HG03025 (cell line): Measurements from ENCODE around the gene MAP1LC3B.
A peak's percentile ranks its signal among the peaks of the same experiment; 100 is the strongest.

Experiments
- ATAC-seq: cut with Tn5 transposase; IDR thresholded peaks from one replicate; pipeline ENCODE4 v1.9.1; 2021; ENCODE audit warnings: mild to moderate bottlenecking, moderate library complexity; ENCODE audit not compliant: unreplicated experiment, low FRiP score

MAP1LC3B gene

GRCh38 chr16:87391950-87392820 lies at the start of gene MAP1LC3B:
Gene MAP1LC3B (plus strand): TSS chr16:87392336. CDS start chr16:87392428, 92 bp downstream.
- peak; percentile 56 for ATAC-seq

DNA sequence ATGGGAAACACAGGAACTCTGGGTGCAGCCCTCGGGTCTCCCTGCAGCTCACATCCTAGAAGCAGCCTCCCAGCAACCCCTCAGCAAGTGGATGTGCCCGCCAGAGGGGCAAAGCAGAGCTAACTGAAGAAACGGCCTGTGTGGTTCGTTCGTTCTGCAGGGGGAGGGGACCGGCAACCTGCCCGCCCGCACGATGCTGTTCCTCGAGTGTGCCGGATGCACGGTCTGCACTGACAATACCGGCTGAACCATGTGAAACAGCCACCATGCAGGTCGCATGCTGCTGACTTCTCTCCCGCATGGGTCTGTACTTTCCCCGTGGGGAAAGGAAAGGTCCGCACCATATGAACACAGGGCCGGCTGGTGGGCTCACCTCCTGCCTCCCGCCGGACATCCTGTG lies 49.6 kb upstream of the MAP1LC3B start:
- ATAC-seq = no peak

GRCh38 chr16:87342978-87343752 lies 49.0 kb upstream of the MAP1LC3B start:
- no peak for ATAC-seq

DNA sequence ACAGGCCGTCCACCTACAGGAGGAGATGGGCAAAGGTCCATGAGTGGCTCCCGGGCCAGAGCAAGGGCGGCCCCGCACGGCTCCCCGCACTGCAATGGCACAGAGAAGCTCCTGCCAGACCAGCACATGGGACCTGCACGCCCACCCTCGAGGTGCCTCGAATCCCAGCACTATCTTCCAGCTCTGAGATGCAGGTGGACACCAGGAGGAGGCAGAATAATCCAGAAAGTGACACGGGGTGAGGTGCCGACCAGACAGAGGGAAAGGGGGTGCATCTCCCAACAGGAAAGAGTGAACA lies 48.4 kb upstream of the MAP1LC3B start:
- ATAC-seq = no peak

DNA sequence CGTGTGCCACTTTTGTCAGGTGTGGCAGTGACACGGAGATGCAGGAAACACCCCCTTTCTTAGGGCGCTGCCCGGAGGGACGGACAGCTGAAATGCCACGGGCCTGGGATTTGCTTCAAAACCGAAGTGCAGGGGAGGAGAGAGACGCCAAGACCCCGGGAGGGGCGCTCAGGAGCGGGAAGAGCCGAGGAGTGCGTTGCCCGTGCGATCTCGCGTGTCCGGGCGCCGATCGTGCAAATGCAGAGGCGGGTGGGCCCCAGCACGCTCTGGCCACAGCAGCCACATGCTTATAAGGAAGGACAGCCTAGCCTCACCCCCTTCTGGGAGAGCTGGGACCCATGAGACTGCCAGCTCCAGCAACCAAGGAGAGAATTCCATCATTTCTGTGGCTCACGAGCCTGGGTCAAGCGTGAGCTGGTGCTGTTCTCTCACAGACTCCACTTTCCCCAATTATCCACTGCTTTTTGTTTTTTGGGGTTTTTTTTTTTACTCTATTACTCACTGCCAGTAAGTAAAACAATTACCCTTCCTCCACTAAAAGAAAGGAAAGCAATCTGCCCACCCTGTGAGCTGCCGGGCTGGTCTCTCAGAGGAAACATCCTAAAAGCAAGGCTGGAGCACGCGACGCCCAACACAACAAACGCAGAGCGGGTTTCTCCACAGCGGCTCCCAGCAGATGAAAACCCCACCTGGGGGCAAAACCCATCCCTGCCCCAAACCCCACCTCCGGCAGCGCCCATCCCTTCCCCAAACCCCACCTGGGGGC lies 47.8 kb upstream of the MAP1LC3B start:
- no peak for ATAC-seq

- no peak for ATAC-seq
These were observed 47.1 kb upstream of the MAP1LC3B start for GRCh38 chr16:87344931-87345631.

GRCh38 chr16:87345726-87346424 lies 46.3 kb upstream of the MAP1LC3B start:
- no peak for ATAC-seq

DNA sequence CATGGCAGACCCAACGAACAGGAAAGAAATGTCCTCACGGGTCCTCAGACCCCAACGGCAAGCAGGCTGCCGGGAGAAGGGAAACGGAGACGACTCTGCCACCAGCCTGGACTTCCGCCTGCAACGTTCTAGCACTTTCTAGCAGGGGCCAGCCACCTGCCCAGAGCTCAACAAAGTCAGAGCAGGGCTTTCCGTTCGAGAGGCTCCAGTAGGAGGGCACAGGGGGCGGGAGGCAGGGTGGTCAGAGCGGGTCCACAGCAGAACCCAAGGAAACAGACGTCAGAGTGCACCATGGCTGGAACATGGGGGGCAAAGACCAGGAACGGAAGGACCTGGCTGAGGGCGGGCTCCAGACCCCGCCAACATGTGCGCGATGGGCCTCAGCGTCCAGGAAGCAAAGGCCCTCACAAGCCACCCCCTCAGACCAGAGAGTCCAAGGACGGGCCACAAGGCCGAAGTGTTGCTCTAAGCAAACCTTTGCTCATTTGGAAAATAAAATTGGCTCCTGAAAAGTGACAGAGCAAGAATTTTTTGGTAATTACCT lies 45.5 kb upstream of the MAP1LC3B start:
- ATAC-seq = no peak

- no peak for ATAC-seq
These were observed 44.1 kb upstream of the MAP1LC3B start for GRCh38 chr16:87347932-87348615.

- no peak for ATAC-seq
These were observed 43.4 kb upstream of the MAP1LC3B start for GRCh38 chr16:87348616-87349157.

- no peak for ATAC-seq
These were observed 42.1 kb upstream of the MAP1LC3B start for GRCh38 chr16:87350031-87350430.

DNA sequence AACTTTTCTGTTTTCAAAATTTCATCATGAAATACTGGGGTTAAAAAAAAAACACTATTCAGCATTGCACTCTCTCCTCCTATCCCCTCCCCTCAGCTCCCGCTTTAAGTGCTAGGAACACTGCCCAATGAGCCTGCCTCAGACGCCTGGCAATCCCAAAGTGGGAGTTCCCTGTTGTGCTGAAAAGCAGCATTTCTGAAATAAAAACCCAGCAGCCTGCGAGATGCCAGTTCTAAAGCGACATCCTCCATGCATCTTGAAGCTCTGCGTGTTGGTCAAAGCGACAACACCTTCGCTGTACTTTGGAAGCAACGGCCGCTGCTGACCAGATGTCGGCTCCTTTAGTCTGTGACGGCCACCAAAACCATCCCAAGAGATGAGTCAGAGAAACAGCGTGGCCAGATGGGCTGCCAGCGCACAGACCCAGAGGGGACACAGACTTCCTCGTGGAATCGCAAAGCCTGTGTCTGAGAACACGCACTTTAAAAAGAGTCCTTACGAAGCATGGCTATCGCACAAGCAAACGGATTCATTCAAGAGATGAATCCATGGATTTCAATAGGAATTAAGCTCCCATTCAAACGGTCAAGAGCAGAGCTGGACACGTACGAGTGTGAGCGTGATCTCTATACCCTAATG lies 41.3 kb upstream of the MAP1LC3B start:
- ATAC-seq = no peak

GRCh38 chr16:87351320-87351698 lies 40.8 kb upstream of the MAP1LC3B start:
- ATAC-seq = no peak

GRCh38 chr16:87352818-87353217 lies 39.3 kb upstream of the MAP1LC3B start:
- ATAC-seq = no peak

GRCh38 chr16:87353613-87354012 lies 38.5 kb upstream of the MAP1LC3B start:
- no peak for ATAC-seq

GRCh38 chr16:87356491-87356853 lies 35.7 kb upstream of the MAP1LC3B start:
- ATAC-seq = no peak

DNA sequence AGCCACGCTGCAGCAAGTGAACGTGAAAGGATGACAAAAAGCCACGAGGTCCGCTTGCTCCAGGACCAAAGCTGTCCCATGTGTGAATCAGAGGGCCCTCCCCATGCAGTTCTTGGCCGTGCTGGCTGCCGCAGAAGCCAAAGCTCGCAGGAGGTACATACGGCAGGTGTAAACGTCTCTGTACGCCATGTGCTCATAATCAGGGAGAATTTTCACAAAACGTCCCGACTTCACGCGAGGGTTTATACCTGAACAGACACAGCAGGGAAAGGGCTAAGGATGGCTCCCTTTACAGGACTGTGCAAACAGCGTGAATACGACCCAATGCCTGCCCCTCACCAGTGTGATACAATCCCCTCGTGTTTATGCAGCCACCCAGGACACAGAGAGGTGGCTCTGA lies 33.9 kb upstream of the MAP1LC3B start:
- no peak for ATAC-seq

- no peak for ATAC-seq
These were observed 33.4 kb upstream of the MAP1LC3B start for GRCh38 chr16:87358696-87359095.
